NB4 (cell line): ENCODE measurements around the gene DNAL1.

ENCODE experiments used
- DNase-seq: peaks from one replicate; pipeline ENCODE4 v3.0.0; 2010; ENCODE audit warnings: low read depth
- H3K4me3 ChIP-seq: one replicate; pipeline ENCODE4 v1.5.1; 2011; ENCODE audit warnings: mild to moderate bottlenecking, low read depth, low read length, moderate library complexity
- MYC ChIP-seq: IDR thresholded peaks from 2 replicates; pipeline ENCODE4 v1.6.1; 2011; ENCODE audit warnings: low read depth, low read length
- POLR2A ChIP-seq: IDR thresholded peaks from 2 replicates; pipeline ENCODE4 v1.6.1; 2011; ENCODE audit warnings: mild to moderate bottlenecking; ENCODE audit not compliant: insufficient read length; ENCODE audit errors: extremely low read depth
- TF ChIP-seq, protein P1 (sequence below): IDR thresholded peaks from 2 replicates; pipeline ENCODE4 v1.6.1; 2011; ENCODE audit warnings: low read depth, low read length
- TF ChIP-seq, protein P2 (sequence below): IDR thresholded peaks from one replicate; pipeline ENCODE4 v1.5.1; 2012; ENCODE audit warnings: low read depth, low read length

DNAL1 gene

DNA sequence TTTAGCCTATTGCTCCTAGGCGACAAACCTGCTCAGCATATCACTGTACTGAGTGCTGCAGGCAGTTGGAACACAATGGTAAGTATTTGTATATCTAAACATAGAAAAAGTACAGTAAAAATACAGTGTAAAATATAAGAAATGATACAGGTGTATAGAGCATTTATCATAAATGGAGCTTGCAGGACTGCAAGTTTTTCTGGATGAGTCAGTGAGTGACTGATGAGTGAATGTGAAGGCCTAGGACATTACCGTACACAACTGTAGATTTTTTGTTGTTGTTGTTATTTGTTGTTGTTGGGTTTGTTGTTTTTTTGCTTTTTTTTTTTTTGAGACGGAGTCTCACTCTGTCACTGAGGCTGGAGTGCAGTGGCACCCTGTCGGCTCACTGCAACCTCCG lies 36.0 kb downstream of the DNAL1 start:
- no peak for DNase-seq
- no peak overlapping the region for H3K4me3 ChIP-seq
- no peak for TF ChIP-seq MYC
- TF ChIP-seq, protein P1, sequence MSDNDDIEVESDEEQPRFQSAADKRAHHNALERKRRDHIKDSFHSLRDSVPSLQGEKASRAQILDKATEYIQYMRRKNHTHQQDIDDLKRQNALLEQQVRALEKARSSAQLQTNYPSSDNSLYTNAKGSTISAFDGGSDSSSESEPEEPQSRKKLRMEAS = no peak

DNA sequence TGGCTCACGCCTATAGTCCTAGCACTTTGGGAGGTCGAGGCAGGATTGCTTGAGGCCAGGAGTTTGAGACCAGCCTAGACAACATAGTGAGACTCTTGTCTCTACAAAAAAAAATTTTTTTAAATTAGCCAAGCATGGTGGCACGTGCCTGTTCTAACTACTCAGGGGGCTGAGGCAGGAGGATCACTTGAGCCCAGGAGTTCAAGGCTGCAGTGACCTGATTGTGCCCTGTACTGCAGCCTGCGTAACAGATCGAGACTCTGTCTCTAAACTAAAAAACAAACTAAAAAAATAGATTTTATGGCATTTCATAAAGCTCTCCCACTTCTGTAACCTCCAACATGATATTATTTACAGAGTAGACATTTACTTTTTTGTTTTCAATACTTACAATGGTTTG lies 39.8 kb downstream of the DNAL1 start:
- H3K4me3 ChIP-seq = no peak overlapping the region
- TF ChIP-seq, protein P2, sequence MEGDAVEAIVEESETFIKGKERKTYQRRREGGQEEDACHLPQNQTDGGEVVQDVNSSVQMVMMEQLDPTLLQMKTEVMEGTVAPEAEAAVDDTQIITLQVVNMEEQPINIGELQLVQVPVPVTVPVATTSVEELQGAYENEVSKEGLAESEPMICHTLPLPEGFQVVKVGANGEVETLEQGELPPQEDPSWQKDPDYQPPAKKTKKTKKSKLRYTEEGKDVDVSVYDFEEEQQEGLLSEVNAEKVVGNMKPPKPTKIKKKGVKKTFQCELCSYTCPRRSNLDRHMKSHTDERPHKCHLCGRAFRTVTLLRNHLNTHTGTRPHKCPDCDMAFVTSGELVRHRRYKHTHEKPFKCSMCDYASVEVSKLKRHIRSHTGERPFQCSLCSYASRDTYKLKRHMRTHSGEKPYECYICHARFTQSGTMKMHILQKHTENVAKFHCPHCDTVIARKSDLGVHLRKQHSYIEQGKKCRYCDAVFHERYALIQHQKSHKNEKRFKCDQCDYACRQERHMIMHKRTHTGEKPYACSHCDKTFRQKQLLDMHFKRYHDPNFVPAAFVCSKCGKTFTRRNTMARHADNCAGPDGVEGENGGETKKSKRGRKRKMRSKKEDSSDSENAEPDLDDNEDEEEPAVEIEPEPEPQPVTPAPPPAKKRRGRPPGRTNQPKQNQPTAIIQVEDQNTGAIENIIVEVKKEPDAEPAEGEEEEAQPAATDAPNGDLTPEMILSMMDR = no peak
- TF ChIP-seq, protein P1 = no peak
- TF ChIP-seq POLR2A (no peak), MYC (no peak)
- DNase-seq = no peak

DNA sequence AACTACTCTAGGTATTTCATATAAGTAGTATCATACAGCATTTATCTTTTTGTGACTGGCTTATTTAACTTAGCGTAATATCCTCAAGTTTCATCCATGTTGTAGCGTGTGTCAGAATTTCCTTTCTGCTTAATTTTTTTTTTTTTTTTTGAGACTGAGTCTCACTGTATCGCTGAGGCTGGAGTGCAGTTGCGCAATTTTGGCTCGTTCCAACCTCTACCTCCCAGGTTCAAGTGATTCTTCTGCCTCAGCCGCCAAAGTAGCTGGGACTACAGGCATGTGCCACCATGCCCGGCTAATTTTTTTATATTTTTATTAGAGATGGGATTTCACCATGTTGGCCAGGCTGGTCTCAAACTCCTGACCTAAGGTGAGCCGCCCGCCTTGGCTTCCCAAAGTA lies 40.5 kb downstream of the DNAL1 start:
- peak; percentile 15 for DNase-seq
- no peak overlapping the region for H3K4me3 ChIP-seq
- TF ChIP-seq MYC = no peak
- TF ChIP-seq, protein P1 = no peak
- TF ChIP-seq POLR2A = no peak
- TF ChIP-seq, protein P2 = no peak

DNA sequence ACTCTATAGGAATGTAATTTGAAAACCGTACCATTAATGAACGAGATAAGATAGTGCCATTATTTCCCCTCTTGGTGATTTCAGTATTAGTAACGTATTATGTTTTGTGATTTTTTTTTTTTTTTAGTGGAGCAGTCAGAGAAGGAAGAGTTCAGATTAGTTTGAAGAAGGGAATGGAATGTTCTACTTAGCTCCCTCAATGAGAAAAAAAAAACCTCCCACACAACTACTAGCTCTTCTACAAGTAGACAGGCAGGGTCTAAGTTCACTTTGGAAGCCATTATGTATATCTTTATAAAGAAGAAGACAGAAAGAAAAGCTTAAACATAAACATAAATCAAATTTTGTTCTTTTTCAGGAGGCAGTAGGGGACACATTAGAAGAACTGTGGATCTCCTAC lies 42.1 kb downstream of the DNAL1 start:
- H3K4me3 ChIP-seq = no peak overlapping the region
- TF ChIP-seq POLR2A (no peak), MYC (no peak)
- TF ChIP-seq, protein P2 = no peak
- TF ChIP-seq, protein P1 = no peak
- no peak for DNase-seq

DNA sequence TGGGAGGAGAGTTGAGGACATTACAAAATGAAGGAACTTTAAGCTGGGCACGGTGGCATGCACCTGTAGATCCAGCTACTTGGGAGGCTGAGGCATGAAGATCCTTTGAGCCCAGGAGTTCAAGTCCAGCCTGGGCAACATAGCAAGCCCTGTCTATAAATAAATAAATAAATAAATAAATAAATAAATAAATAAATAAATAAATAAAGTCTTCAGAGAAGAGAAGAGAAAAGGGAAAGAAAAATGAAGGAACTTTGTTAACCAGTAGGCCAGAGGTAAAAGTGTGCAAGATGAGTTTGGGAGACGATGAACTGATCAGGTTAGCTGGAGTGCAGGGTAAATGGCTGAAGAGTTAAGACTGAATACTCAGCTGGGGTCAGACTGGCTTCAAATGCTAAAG lies 49.3 kb downstream of the DNAL1 start:
- TF ChIP-seq, protein P1 = no peak
- TF ChIP-seq, protein P2 = no peak
- no peak for TF ChIP-seq POLR2A
- TF ChIP-seq MYC = no peak
- no peak for DNase-seq

DNA sequence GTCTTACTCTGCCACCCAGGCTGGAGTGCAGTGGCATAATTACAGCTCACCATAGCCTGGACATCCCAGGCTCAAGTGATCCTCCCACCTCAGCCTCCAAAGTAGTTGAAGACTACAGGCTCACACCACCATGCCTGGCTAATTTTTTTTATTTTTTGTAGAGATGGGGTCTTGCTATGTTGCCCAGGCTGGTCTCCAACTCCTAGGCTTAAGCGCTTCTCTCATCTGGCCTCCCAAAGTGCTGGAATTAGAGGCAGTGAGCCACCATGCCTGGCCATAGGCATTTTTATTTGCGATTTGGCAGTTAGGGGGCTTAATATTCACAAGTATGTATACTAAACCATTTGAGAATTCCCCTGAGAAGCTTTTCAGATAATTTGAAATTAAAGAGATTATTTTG lies 50.3 kb downstream of the DNAL1 start:
- TF ChIP-seq, protein P2 = no peak
- no peak for TF ChIP-seq POLR2A
- TF ChIP-seq, protein P1 = no peak
- TF ChIP-seq MYC = no peak
- no peak overlapping the region for H3K4me3 ChIP-seq
- DNase-seq = no peak

More for the DNA sequence above, 49.3 kb downstream of the DNAL1 start:
- H3K4me3 ChIP-seq = no peak overlapping the region
